Naive thymus-derived CD4-positive, alpha-beta T cell (primary cell): ENCODE data around the gene PJA2. TPM values are rescaled to one million over a fixed set of nuclear protein-coding genes. Genes with fewer than 3 reads are reported as not detected.
"Not testable (repeated sequence)": the region's sequence is repeated elsewhere in the genome, so short reads cannot be mapped to it uniquely, and the experiment has no call there.

Experiments
- ATAC-seq: fragments of 150-1000 bp; cut with Tn5 transposase; 2 replicates; pipeline ENCODE4 v1.10.0; 2021; ENCODE audit warnings: mild to moderate bottlenecking, moderate library complexity
- CTCF ChIA-PET: fragments of 350-600 bp; sonication (Branson Sonifier 250); formaldehyde crosslinking; loops from one replicate; lab custom pipeline; 2021; ENCODE audit warnings: antibody characterized with exemption; lab: Charles Lee
- POLR2A ChIA-PET: fragments of 350-600 bp; sonication (Branson Sonifier 250); formaldehyde crosslinking; loops from one replicate; lab custom pipeline; 2021; ENCODE audit warnings: antibody characterized with exemption, inconsistent platforms; lab: Charles Lee
- DNase-seq, 9 donors: peaks; one replicate each; pipeline versions ENCODE4 v3.0.0 to v3.0.0-alpha.2; 2020 to 2022; ENCODE audit warnings: mixed read lengths in 1 of 9
- H3K27ac ChIP-seq: one replicate; pipeline ENCODE4 v1.7.0; 2013; ENCODE audit warnings: mild to moderate bottlenecking, low read depth, low read length, moderate library complexity
- H3K27me3 ChIP-seq, 2 donors: one replicate each; pipeline ENCODE4 v1.7.0; 2013; ENCODE audit warnings: low read length in 2 of 2, mild to moderate bottlenecking in 2 of 2, moderate library complexity in 2 of 2; ENCODE audit not compliant: control insufficient read depth in 2 of 2, insufficient read depth in 2 of 2
- H3K36me3 ChIP-seq, 3 experiments: 1 replicate in 2 of 3; 2 replicates in 1 of 3; pipeline ENCODE4 v1.7.0; 2013; ENCODE audit warnings: low read length in 3 of 3, mild to moderate bottlenecking in 3 of 3, moderate library complexity in 1 of 3; ENCODE audit not compliant: insufficient read depth in 3 of 3, control insufficient read depth in 2 of 3
- H3K4me1 ChIP-seq, 2 donors: one replicate each; pipeline ENCODE4 v1.7.0; 2013; ENCODE audit warnings: low read length in 2 of 2, mild to moderate bottlenecking in 2 of 2, moderate library complexity in 1 of 2; ENCODE audit not compliant: control insufficient read depth in 2 of 2, insufficient read depth in 2 of 2
- H3K4me3 ChIP-seq: 2 replicates; pipeline ENCODE4 v1.7.0; 2013; ENCODE audit warnings: mild to moderate bottlenecking, low read length
- H3K9me3 ChIP-seq, 3 experiments: 1 replicate in 2 of 3; 2 replicates in 1 of 3; pipeline ENCODE4 v1.7.0; 2013; ENCODE audit warnings: low read length in 3 of 3; ENCODE audit not compliant: control insufficient read depth in 2 of 3
- H3K27ac Mint-ChIP-seq, 9 donors: one replicate each; pipeline ENCODE4 v1.8.0; 2020 to 2022; ENCODE audit warnings: mixed read lengths in 9 of 9, mild to moderate bottlenecking in 8 of 9, moderate library complexity in 5 of 9, inconsistent platforms in 2 of 9
- H3K27me3 Mint-ChIP-seq, 5 donors: one replicate each; pipeline ENCODE4 v1.8.0; 2021 to 2022; ENCODE audit warnings: mixed read lengths in 5 of 5, mild to moderate bottlenecking in 1 of 5
- H3K36me3 Mint-ChIP-seq, 5 donors: one replicate each; pipeline ENCODE4 v1.8.0; 2020 to 2022; ENCODE audit warnings: mixed read lengths in 5 of 5, mild to moderate bottlenecking in 3 of 5, inconsistent platforms in 1 of 5
- H3K4me1 Mint-ChIP-seq, 7 donors: one replicate each; pipeline ENCODE4 v1.8.0; 2020 to 2022; ENCODE audit warnings: mixed read lengths in 7 of 7, mild to moderate bottlenecking in 3 of 7, inconsistent platforms in 1 of 7
- H3K4me3 Mint-ChIP-seq, 10 donors: one replicate each; pipeline ENCODE4 v1.8.0; 2020 to 2022; ENCODE audit warnings: mild to moderate bottlenecking in 10 of 10, mixed read lengths in 10 of 10, moderate library complexity in 6 of 10, inconsistent platforms in 2 of 10
- H3K9me3 Mint-ChIP-seq, 11 donors: one replicate each; pipeline ENCODE4 v1.8.0; 2020 to 2022; ENCODE audit warnings: mixed read lengths in 11 of 11, mild to moderate bottlenecking in 4 of 11, inconsistent platforms in 1 of 11, moderate library complexity in 1 of 11
- intact Hi-C, 2 donors: fragments of 100-400 bp; cut with micrococcal nuclease; formaldehyde crosslinking; loops; one replicate each; pipeline ENCODE4 v1.15.1; 2023
- polyA plus RNA-seq, 2 donors: library from polyadenylated mRNA; unstranded; fragments of 300-500 nt; fragmentation: Illumina TruSeq; gene quantifications; one replicate each; pipeline ENCODE4 v1.2.3, GENCODE V29; 2021
- total RNA-seq, 6 experiments: library from RNA in 5 of 6; stranded (reverse) in 5 of 6; gene quantifications; 1 replicate in 5 of 6; 2 replicates in 1 of 6; pipeline ENCODE4 v1.2.3 and lab custom pipeline; 2021 to 2026

The PJA2 gene
- total and polyA plus RNA-seq, 7 experiments from 2014 or later, result 50.5 to 89.9 (median 71.5) TPM

GRCh38 chr5:109451146-109451545 lies 41.4 kb upstream of the PJA2 start:
- ChIA-PET POLR2A (no interaction called here), CTCF (no interaction called here)
- no peaks in the 10 kb centered on the region for H3K27me3 ChIP-seq
- DNase-seq, result no peak
- ATAC-seq, result no peak
- H3K27ac ChIP-seq, result no peak overlapping the region
- H3K4me3 ChIP-seq, result no peak overlapping the region
- Mint-ChIP-seq H3K4me1 (peaks cover 0 to 6% (median 0%) of the 10 kb centered on the region in 7 donors), H3K4me3 (no peak overlapping the region), H3K27ac (no peak overlapping the region), H3K27me3 (peaks cover 0 to 8% (median 5%) of the 10 kb centered on the region in 5 donors), H3K9me3 (peaks cover 0 to 4% (median 0%) of the 10 kb centered on the region in 11 donors), H3K36me3 (peaks cover 0 to 6% (median 0%) of the 10 kb centered on the region in 5 donors)
- no peaks in the 10 kb centered on the region for H3K36me3 ChIP-seq
- no peaks in the 10 kb centered on the region for H3K4me1 ChIP-seq
- no peaks in the 10 kb centered on the region for H3K9me3 ChIP-seq
- intact Hi-C loops, result no loop called here

- H3K36me3 ChIP-seq, result no peaks in the 10 kb centered on the region
- peaks cover 0 to under 1% (median 0%) of the 10 kb centered on the region in 7 donors for H3K4me1 Mint-ChIP-seq
- POLR2A ChIA-PET, result no interaction called here
- ATAC-seq (no peak), DNase-seq (no peak)
- peak overlapping the region in 2 of 10 donors; percentile 37 to 57 for H3K4me3 Mint-ChIP-seq
- H3K27ac ChIP-seq, result no peak overlapping the region
- H3K36me3 Mint-ChIP-seq, result peaks cover 0 to 6% (median 0%) of the 10 kb centered on the region in 5 donors
- intact Hi-C loops, result no loop called here
- no peaks in the 10 kb centered on the region for H3K9me3 ChIP-seq
- no peak overlapping the region for H3K4me3 ChIP-seq
- CTCF ChIA-PET, result no interaction called here
- H3K9me3 Mint-ChIP-seq, result peaks cover 0 to 2% (median 0%) of the 10 kb centered on the region in 11 donors
- no peaks in the 10 kb centered on the region for H3K4me1 ChIP-seq
- no peak overlapping the region for H3K27ac Mint-ChIP-seq
- no peaks in the 10 kb centered on the region for H3K27me3 ChIP-seq
- peaks cover 0 to 5% (median 1%) of the 10 kb centered on the region in 5 donors for H3K27me3 Mint-ChIP-seq
Measured at GRCh38 chr5:109450129-109450877, 40.5 kb upstream of the PJA2 start.

DNA sequence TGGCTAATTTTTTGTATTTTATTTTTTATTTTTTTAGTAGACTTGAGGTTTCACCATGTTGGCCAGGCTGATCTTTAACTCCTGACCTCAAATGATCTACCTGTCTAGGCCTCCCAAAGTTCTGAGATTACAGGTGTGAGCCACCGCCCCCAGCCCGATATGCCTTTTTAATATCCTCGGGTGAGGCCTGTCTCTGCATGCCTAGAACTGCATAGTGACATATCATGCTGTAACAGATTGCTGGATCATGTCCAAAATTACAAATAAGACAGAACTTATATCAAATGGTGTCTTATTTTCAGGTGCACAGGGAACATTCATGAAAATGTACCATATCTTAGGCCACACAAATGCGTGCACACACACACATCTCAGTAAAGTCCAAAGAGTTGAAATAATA lies 39.1 kb upstream of the PJA2 start:
- H3K27me3 ChIP-seq, result no peaks in the 10 kb centered on the region
- no peaks in the 10 kb centered on the region for H3K9me3 ChIP-seq
- CTCF ChIA-PET, result no interaction called here
- no peak overlapping the region for H3K4me3 ChIP-seq
- no peaks in the 10 kb centered on the region for H3K4me1 ChIP-seq
- DNase-seq, result no peak
- POLR2A ChIA-PET, result no interaction called here
- peaks cover 0 to 3% (median 0%) of the 10 kb centered on the region in 11 donors for H3K9me3 Mint-ChIP-seq
- H3K27ac Mint-ChIP-seq, result no peak overlapping the region
- no peak overlapping the region for H3K27ac ChIP-seq
- no peak overlapping the region for H3K4me3 Mint-ChIP-seq
- peaks cover 0 to 6% (median 0%) of the 10 kb centered on the region in 5 donors for H3K36me3 Mint-ChIP-seq
- H3K27me3 Mint-ChIP-seq, result peaks cover 0 to 5% (median 0%) of the 10 kb centered on the region in 5 donors
- ATAC-seq, result no peak
- H3K4me1 Mint-ChIP-seq, result no peaks in the 10 kb centered on the region
- intact Hi-C loops, result no loop called here
- no peaks in the 10 kb centered on the region for H3K36me3 ChIP-seq

GRCh38 chr5:109439590-109439989 lies 29.8 kb upstream of the PJA2 start:
- ChIA-PET POLR2A (interaction anchor here (1.6 kb wide), 1 partner anchor 29 kb away, joined by 5 read pairs; the partner anchor contains the start of gene PJA2), CTCF (interaction anchor here (0.6 to 1.2 kb wide), 2 partner anchors 109 to 970 kb away, joined by 4 read pairs; no protein-coding TSS in a partner anchor)
- H3K36me3 ChIP-seq, result no peaks in the 10 kb centered on the region
- intact Hi-C loops, result loop anchor here (1.0 to 10.0 kb wide), 12 partner anchors 29 to 1175 kb away; no protein-coding TSS in a partner anchor
- Mint-ChIP-seq H3K4me1 (no peaks in the 10 kb centered on the region), H3K27me3 (peaks cover 0 to 9% (median 0%) of the 10 kb centered on the region in 5 donors), H3K36me3 (no peaks in the 10 kb centered on the region), H3K9me3 (peaks cover 0 to 4% (median 0%) of the 10 kb centered on the region in 11 donors), H3K27ac (no peak overlapping the region), H3K4me3 (no peak overlapping the region)
- no peaks in the 10 kb centered on the region for H3K4me1 ChIP-seq
- DNase-seq (no peak), ATAC-seq (no peak)
- H3K27ac ChIP-seq, result no peak overlapping the region
- H3K27me3 ChIP-seq, result no peaks in the 10 kb centered on the region
- no peak overlapping the region for H3K4me3 ChIP-seq
- no peaks in the 10 kb centered on the region for H3K9me3 ChIP-seq

GRCh38 chr5:109426075-109426474 lies 16.3 kb upstream of the PJA2 start:
- Mint-ChIP-seq H3K4me3 (no peak overlapping the region), H3K27me3 (peaks cover 0 to 14% (median 0%) of the 10 kb centered on the region in 5 donors), H3K4me1 (no peaks in the 10 kb centered on the region), H3K27ac (no peak overlapping the region), H3K9me3 (peaks cover 0 to 2% (median 0%) of the 10 kb centered on the region in 11 donors), H3K36me3 (no peaks in the 10 kb centered on the region)
- no peak for ATAC-seq
- no peak overlapping the region for H3K4me3 ChIP-seq
- no peaks in the 10 kb centered on the region for H3K9me3 ChIP-seq
- DNase-seq, result no peak
- no peaks in the 10 kb centered on the region for H3K4me1 ChIP-seq
- intact Hi-C loops, result no loop called here
- no peak overlapping the region for H3K27ac ChIP-seq
- no peaks in the 10 kb centered on the region for H3K36me3 ChIP-seq
- CTCF ChIA-PET, result no interaction called here
- POLR2A ChIA-PET, result no interaction called here
- no peaks in the 10 kb centered on the region for H3K27me3 ChIP-seq

DNA sequence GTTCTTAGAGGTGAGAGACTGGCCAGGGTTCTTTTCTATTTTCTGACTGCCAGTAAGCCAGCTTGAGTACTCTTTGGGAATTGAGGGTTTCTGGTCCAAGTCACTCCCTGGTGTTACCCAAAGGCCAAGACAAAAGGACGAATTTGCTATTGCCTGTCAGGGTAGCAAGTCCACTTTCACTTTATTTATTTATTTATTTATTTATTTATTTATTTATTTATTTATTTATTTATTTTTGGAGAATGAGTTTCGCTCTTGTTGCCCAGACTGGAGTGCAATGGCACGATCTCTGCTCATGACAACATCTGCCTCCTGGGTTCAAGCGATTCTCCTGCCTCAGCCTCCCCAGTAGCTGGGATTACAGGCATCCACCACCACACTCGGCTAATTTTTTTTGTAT lies 15.7 kb upstream of the PJA2 start:
- H3K36me3 Mint-ChIP-seq, DNase-seq, H3K4me1 Mint-ChIP-seq, ATAC-seq, H3K27ac Mint-ChIP-seq, H3K4me3 ChIP-seq, CTCF ChIA-PET, H3K9me3 ChIP-seq, H3K4me1 ChIP-seq, H3K4me3 Mint-ChIP-seq, H3K36me3 ChIP-seq, H3K9me3 Mint-ChIP-seq, H3K27me3 ChIP-seq, H3K27ac ChIP-seq, intact Hi-C loops: not testable (repeated sequence)
- H3K27me3 Mint-ChIP-seq, result peaks cover 0 to 15% (median 0%) of the 10 kb centered on the region in 5 donors
- POLR2A ChIA-PET, result interaction anchor here (1.3 kb wide), 1 partner anchor 15 kb away, joined by 4 read pairs; the partner anchor contains the start of gene PJA2
